ENCODE results near the gene SLC2A13. TPM values are rescaled to one million over a fixed set of nuclear protein-coding genes. Genes with fewer than 3 reads are reported as not detected.

Gene SLC2A13
- polyA plus RNA-seq, 1 experiment, result 3.1 TPM

DNA sequence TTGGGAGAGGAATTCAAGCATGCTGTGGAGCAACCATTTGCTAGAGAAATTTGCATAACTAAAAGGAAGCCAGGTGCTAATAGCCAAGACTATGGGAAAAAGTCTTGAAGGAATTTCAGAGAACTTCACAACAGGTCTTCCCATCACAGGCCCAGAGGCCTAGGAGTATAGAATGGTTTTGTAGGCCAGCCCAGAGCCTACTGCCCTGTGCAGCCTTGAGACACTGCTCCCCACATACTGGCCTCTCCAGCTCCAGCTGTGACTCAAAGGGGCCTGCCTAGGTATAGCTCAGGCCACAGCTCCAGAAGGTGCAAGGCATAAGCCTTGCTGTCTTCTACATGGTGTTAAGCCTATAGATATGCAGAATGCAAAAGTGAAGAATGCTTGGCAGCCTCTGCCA lies 227.1 kb downstream of the SLC2A13 start:
- ChIA-PET POLR2A (no interaction called here), CTCF (no interaction called here)
- H3K9me3 ChIP-seq (ENCODE audit: control insufficient read depth, insufficient read depth, low read length), result peaks cover 7% of the 10 kb centered on the region
- no peak overlapping the region for H3K4me3 ChIP-seq (ENCODE audit: low read depth, low read length)
- no peak overlapping the region for H3K27ac ChIP-seq (ENCODE audit: low read depth, low read length)
- TF ChIP-seq CTCF (IDR thresholded peaks at IDR 0.05; ENCODE audit: low read depth, low read length), result no peak
- no peaks in the 10 kb centered on the region for H3K27me3 ChIP-seq (ENCODE audit: control insufficient read depth, insufficient read depth, low read length)
- DNase-seq (ENCODE audit: low read depth, low spot score), result no peak

GRCh38 chr12:39875721-39876120 lies 230.2 kb downstream of the SLC2A13 start:
- Histone ChIP-seq H3K27ac (ENCODE audit: low read depth, low read length) (no peak overlapping the region), H3K9me3 (ENCODE audit: control insufficient read depth, insufficient read depth, low read length) (peaks cover 7% of the 10 kb centered on the region), H3K27me3 (ENCODE audit: control insufficient read depth, insufficient read depth, low read length) (no peaks in the 10 kb centered on the region), H3K4me3 (ENCODE audit: low read depth, low read length) (no peak overlapping the region)
- DNase-seq (ENCODE audit: low read depth, low spot score), result no peak
- CTCF ChIA-PET, result no interaction called here
- no peak for TF ChIP-seq CTCF (IDR thresholded peaks at IDR 0.05; ENCODE audit: low read depth, low read length)
- POLR2A ChIA-PET, result no interaction called here

DNA sequence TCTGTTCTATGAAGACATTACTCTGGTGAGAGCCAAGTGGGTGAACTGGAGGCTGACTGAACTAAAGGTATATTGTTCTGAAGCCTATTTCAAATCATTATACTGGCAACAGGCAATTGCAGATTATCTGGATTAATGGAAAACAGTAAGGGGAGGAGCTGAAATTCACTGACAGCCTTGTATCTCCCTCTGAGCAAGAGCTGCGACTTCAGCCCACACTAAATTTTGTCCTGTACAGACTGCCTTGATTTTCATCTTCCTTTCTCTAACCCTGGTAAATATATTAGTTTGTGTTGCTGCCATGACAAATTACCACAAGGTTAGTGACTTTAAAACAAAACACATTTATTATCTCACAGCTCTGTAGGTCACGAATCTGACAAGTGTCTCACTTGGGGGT lies 231.1 kb downstream of the SLC2A13 start:
- no peak for DNase-seq (ENCODE audit: low read depth, low spot score)
- ChIA-PET POLR2A (no interaction called here), CTCF (no interaction called here)
- no peak for TF ChIP-seq CTCF (IDR thresholded peaks at IDR 0.05; ENCODE audit: low read depth, low read length)
- Histone ChIP-seq H3K27me3 (ENCODE audit: control insufficient read depth, insufficient read depth, low read length) (no peaks in the 10 kb centered on the region), H3K9me3 (ENCODE audit: control insufficient read depth, insufficient read depth, low read length) (peaks cover 7% of the 10 kb centered on the region), H3K4me3 (ENCODE audit: low read depth, low read length) (no peak overlapping the region), H3K27ac (ENCODE audit: low read depth, low read length) (no peak overlapping the region)

DNA sequence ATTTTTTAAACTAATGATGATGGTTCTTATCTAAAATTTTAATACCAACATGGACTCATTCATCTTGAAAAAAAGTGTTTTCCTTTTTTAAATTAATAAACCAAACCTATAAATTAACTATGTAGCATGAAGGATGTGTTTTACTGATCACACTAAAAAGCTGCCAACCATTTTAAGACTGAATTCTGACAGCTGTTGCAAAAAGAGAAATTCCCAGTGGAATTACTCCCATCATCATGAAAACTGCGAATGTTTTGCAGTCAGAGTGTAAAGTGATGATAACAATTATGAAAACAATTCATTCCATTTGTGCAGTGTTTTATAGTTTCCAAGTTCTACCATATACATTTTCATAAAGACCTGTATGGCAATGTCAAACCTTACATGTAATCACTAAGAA lies 232.8 kb downstream of the SLC2A13 start:
- CTCF ChIA-PET, result no interaction called here
- H3K4me3 ChIP-seq (ENCODE audit: low read depth, low read length), result no peak overlapping the region
- POLR2A ChIA-PET, result no interaction called here
- no peaks in the 10 kb centered on the region for H3K27me3 ChIP-seq (ENCODE audit: control insufficient read depth, insufficient read depth, low read length)
- DNase-seq (ENCODE audit: low read depth, low spot score), result no peak
- no peaks in the 10 kb centered on the region for H3K9me3 ChIP-seq (ENCODE audit: control insufficient read depth, insufficient read depth, low read length)
- H3K27ac ChIP-seq (ENCODE audit: low read depth, low read length), result no peak overlapping the region
- TF ChIP-seq CTCF (IDR thresholded peaks at IDR 0.05; ENCODE audit: low read depth, low read length), result no peak

- ChIA-PET POLR2A (no interaction called here), CTCF (no interaction called here)
- no peak overlapping the region for H3K27ac ChIP-seq (ENCODE audit: low read depth, low read length)
- no peak for TF ChIP-seq CTCF (IDR thresholded peaks at IDR 0.05; ENCODE audit: low read depth, low read length)
- H3K27me3 ChIP-seq (ENCODE audit: control insufficient read depth, insufficient read depth, low read length), result no peaks in the 10 kb centered on the region
- H3K4me3 ChIP-seq (ENCODE audit: low read depth, low read length), result no peak overlapping the region
- no peak for DNase-seq (ENCODE audit: low read depth, low spot score)
- no peaks in the 10 kb centered on the region for H3K9me3 ChIP-seq (ENCODE audit: control insufficient read depth, insufficient read depth, low read length)
Measured at GRCh38 chr12:39872425-39872824, 233.5 kb downstream of the SLC2A13 start.

Measured in AG04450 (cell line).